Neuronal stem cell (in vitro differentiated cells): ENCODE measurements around the gene ZIC2.

Experiments used
- DNase-seq: peaks from one replicate; pipeline ENCODE4 v3.0.0-alpha.2; 2013; ENCODE audit warnings: low spot score
- H2AFZ ChIP-seq: one replicate; pipeline ENCODE4 v1.6.1; 2013; ENCODE audit warnings: mild to moderate bottlenecking, low read length, inconsistent platforms
- H2AK5ac ChIP-seq: 2 replicates; pipeline ENCODE4 v1.6.1; 2013; ENCODE audit warnings: low read depth, mild to moderate bottlenecking, inconsistent platforms, low read length, moderate library complexity, mixed read lengths
- H2BK120ac ChIP-seq: 2 replicates; pipeline ENCODE4 v1.6.1; 2013; ENCODE audit warnings: low read depth, mild to moderate bottlenecking, inconsistent platforms, low read length, moderate library complexity, mixed read lengths
- H2BK12ac ChIP-seq: one replicate; pipeline ENCODE4 v1.6.1; 2013; ENCODE audit warnings: low read length, inconsistent platforms
- H2BK15ac ChIP-seq: 2 replicates; pipeline ENCODE4 v1.6.1; 2013; ENCODE audit warnings: mild to moderate bottlenecking, low read length, inconsistent platforms, mixed read lengths
- H2BK5ac ChIP-seq: one replicate; pipeline ENCODE4 v1.6.1; 2013; ENCODE audit warnings: inconsistent platforms, mild to moderate bottlenecking, low read length, moderate library complexity
- H3K14ac ChIP-seq: one replicate; pipeline ENCODE4 v1.6.1; 2013; ENCODE audit warnings: low read length, inconsistent platforms
- H3K18ac ChIP-seq: 2 replicates; pipeline ENCODE4 v1.6.1; 2013; ENCODE audit warnings: low read length, inconsistent platforms
- H3K23ac ChIP-seq: 2 replicates; pipeline ENCODE4 v1.6.1; 2013; ENCODE audit warnings: low read depth, mild to moderate bottlenecking, mixed read lengths, low read length, inconsistent platforms; ENCODE audit not compliant: poor library complexity
- H3K27ac ChIP-seq: replicated peaks from 3 replicates; pipeline ENCODE4 v1.5.1; 2013; ENCODE audit warnings: low read length, inconsistent platforms
- H3K27me3 ChIP-seq, 3 experiments: 2 replicates each; pipeline ENCODE4 v1.6.1; 2013; ENCODE audit warnings: low read length in 3 of 3, mild to moderate bottlenecking in 2 of 3, inconsistent platforms in 1 of 3, low read depth in 1 of 3, mixed read lengths in 1 of 3, moderate library complexity in 1 of 3; ENCODE audit not compliant: control insufficient read depth in 3 of 3, insufficient read depth in 3 of 3
- H3K36me3 ChIP-seq, 2 donors: replicated peaks in 1 of 2; 2 replicates each; pipeline ENCODE4 v1.6.1; 2013; ENCODE audit warnings: low read length in 2 of 2; ENCODE audit not compliant: control insufficient read depth in 2 of 2, insufficient read depth in 2 of 2
- H3K4ac ChIP-seq: 2 replicates; pipeline ENCODE4 v1.6.1; 2013; ENCODE audit warnings: inconsistent platforms, mild to moderate bottlenecking, low read length, moderate library complexity
- H3K4me1 ChIP-seq, 2 donors: 1 replicate in 1 of 2; 2 replicates in 1 of 2; pipeline ENCODE4 v1.6.1; 2013; ENCODE audit warnings: low read length in 2 of 2, low read depth in 1 of 2; ENCODE audit not compliant: control insufficient read depth in 2 of 2, insufficient read depth in 1 of 2
- H3K4me2 ChIP-seq: one replicate; pipeline ENCODE4 v1.6.1; 2013; ENCODE audit warnings: mild to moderate bottlenecking, low read length, inconsistent platforms; ENCODE audit not compliant: insufficient read depth, poor library complexity, severe bottlenecking
- H3K4me3 ChIP-seq, 2 donors: 2 replicates each; pipeline ENCODE4 v1.5.1; 2013; ENCODE audit warnings: low read length in 2 of 2, mild to moderate bottlenecking in 2 of 2, inconsistent platforms in 1 of 2, moderate library complexity in 1 of 2
- H3K79me1 ChIP-seq: one replicate; pipeline ENCODE4 v1.6.1; 2013; ENCODE audit warnings: low read depth, mild to moderate bottlenecking, inconsistent platforms, low read length, moderate library complexity
- H3K9ac ChIP-seq: one replicate; pipeline ENCODE4 v1.6.1; 2013; ENCODE audit warnings: mild to moderate bottlenecking, low read depth, low read length, inconsistent platforms; ENCODE audit not compliant: poor library complexity
- H3K9me3 ChIP-seq, 2 donors: replicated peaks in 1 of 2; 2 replicates each; pipeline versions ENCODE3 to v1.6.1; 2013; ENCODE audit warnings: low read length in 2 of 2, mild to moderate bottlenecking in 2 of 2, inconsistent platforms in 1 of 2, low read depth in 1 of 2, mixed read lengths in 1 of 2, moderate library complexity in 1 of 2; ENCODE audit not compliant: control insufficient read depth in 2 of 2, insufficient read depth in 1 of 2
- H4K8ac ChIP-seq: one replicate; pipeline ENCODE4 v1.6.1; 2013; ENCODE audit warnings: low read depth, mild to moderate bottlenecking, inconsistent platforms, low read length, moderate library complexity
- H4K91ac ChIP-seq: one replicate; pipeline ENCODE4 v1.6.1; 2013; ENCODE audit warnings: low read length, low read depth, mild to moderate bottlenecking, inconsistent platforms; ENCODE audit not compliant: poor library complexity
- WGBS, 2 donors: extraction: QIAGEN DNeasy Blood & Tissue Kit; methylation state at CpG; one replicate each; pipeline ENCODE4 v1.1.7; 2013; ENCODE audit warnings: missing lambda C conversion rate in 2 of 2, mixed read lengths in 1 of 2; ENCODE audit not compliant: insufficient read length in 2 of 2, insufficient replicate concordance in 1 of 2; ENCODE audit errors: extremely low coverage in 2 of 2; 5-methylcytosine and 5-hydroxymethylcytosine counted together

ZIC2 gene

DNA sequence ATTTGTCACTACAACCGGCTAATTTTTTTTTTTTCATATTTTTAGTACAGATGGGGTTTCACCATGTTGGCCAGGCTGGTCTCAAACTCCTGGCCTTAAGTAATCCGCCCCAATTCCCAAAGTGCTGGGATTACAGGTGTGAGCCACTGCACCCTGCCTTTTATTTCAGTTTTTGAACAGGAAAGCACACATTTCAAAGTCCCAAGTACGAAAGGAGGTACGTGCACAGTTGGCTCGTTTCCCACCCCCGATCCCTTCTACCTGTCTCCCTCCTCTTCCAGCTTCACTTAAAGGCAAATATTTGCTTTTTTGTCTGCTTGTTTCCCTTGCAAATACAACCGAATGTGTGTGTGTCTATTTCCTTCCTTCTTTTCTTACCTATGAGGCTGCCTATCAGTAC, 40.5 kb upstream of the ZIC2 start:
- no peak overlapping the region for H2AFZ ChIP-seq
- no peak overlapping the region for H3K14ac ChIP-seq
- H3K27ac ChIP-seq: no peak overlapping the region
- no peak overlapping the region for H4K91ac ChIP-seq
- H3K23ac ChIP-seq: no peak overlapping the region
- peaks cover 0 to 6% of the 10 kb centered on the region in 2 donors for H3K4me1 ChIP-seq
- no peak overlapping the region for H2BK15ac ChIP-seq
- H2BK5ac ChIP-seq: no peak overlapping the region
- WGBS, 2 donors: no CpG with 5 or more reads among the region's 7 CpGs
- no peaks in the 10 kb centered on the region for H3K36me3 ChIP-seq
- H3K4ac ChIP-seq: no peak overlapping the region
- H3K18ac ChIP-seq: no peak overlapping the region
- H2BK120ac ChIP-seq: no peak overlapping the region
- no peak overlapping the region for H2AK5ac ChIP-seq
- no peak overlapping the region for H4K8ac ChIP-seq
- no peak overlapping the region for H3K4me3 ChIP-seq
- no peaks in the 10 kb centered on the region for H3K27me3 ChIP-seq
- H3K79me1 ChIP-seq: no peaks in the 10 kb centered on the region
- no peak overlapping the region for H3K4me2 ChIP-seq
- DNase-seq: no peak
- H2BK12ac ChIP-seq: no peak overlapping the region
- no peaks in the 10 kb centered on the region for H3K9me3 ChIP-seq
- H3K9ac ChIP-seq: no peak overlapping the region

DNA sequence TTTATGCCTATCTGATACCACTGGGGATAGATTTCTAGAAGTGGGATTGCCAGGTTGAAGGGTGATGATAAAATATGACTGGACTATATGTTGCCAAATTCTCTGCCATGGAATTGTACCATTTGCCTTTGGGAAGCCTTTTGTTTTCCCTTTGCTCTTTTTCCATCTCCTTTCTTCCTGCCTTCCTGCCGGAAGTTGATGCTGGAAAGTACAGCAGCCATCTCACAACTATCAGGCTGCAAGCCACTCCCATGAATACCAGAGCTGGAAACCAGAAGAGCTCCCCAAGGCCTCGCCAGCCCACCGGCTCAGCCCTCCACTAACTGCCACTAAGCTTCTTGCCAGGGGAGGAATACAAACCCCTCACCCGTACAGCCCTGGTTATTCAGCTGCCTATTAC, 39.7 kb upstream of the ZIC2 start:
- H3K4ac ChIP-seq: no peak overlapping the region
- no CpG with 5 or more reads among the region's 4 CpGs for WGBS, 2 donors
- H3K4me2 ChIP-seq: no peak overlapping the region
- peaks cover 0 to 6% of the 10 kb centered on the region in 2 donors for H3K4me1 ChIP-seq
- no peaks in the 10 kb centered on the region for H3K9me3 ChIP-seq
- H4K8ac ChIP-seq: no peak overlapping the region
- no peak overlapping the region for H2BK12ac ChIP-seq
- H2BK5ac ChIP-seq: no peak overlapping the region
- no peak overlapping the region for H2BK15ac ChIP-seq
- no peaks in the 10 kb centered on the region for H3K36me3 ChIP-seq
- no peak overlapping the region for H3K14ac ChIP-seq
- no peak for DNase-seq
- H2BK120ac ChIP-seq: no peak overlapping the region
- no peak overlapping the region for H3K23ac ChIP-seq
- H4K91ac ChIP-seq: no peak overlapping the region
- no peak overlapping the region for H3K4me3 ChIP-seq
- no peaks in the 10 kb centered on the region for H3K79me1 ChIP-seq
- no peak overlapping the region for H2AK5ac ChIP-seq
- H3K18ac ChIP-seq: no peak overlapping the region
- H3K9ac ChIP-seq: no peak overlapping the region
- no peak overlapping the region for H3K27ac ChIP-seq
- no peak overlapping the region for H2AFZ ChIP-seq
- no peaks in the 10 kb centered on the region for H3K27me3 ChIP-seq

- no peaks in the 10 kb centered on the region for H3K27me3 ChIP-seq
Measured at GRCh38 chr13:99944102-99944501, 37.5 kb upstream of the ZIC2 start.

DNA sequence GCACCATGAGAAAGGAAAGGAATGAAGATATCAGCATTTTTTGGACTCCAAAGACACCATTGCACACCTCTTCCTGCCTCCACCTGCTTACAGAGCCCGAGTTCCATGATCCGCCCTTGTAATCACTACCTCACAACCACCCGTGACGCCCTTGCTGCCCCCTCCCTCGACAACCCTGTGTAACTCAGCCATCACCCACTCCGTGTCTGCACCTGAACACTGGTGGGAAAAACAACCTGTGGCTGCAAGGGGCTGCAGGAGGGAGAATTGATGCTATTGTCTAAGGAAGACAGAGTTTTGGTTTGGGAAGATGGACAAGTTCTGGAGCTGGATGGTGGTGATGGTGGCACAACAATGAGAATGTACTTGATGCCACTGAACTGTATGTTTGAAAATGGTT, 37.0 kb upstream of the ZIC2 start:
- H3K4me2 ChIP-seq: no peak overlapping the region
- H3K36me3 ChIP-seq: no peaks in the 10 kb centered on the region
- H3K79me1 ChIP-seq: no peaks in the 10 kb centered on the region
- H3K18ac ChIP-seq: no peak overlapping the region
- no peak overlapping the region for H2BK12ac ChIP-seq
- H3K9ac ChIP-seq: no peak overlapping the region
- no peak overlapping the region for H2AK5ac ChIP-seq
- H3K9me3 ChIP-seq: no peaks in the 10 kb centered on the region
- H4K91ac ChIP-seq: no peak overlapping the region
- no peak overlapping the region for H2BK120ac ChIP-seq
- peaks cover 5 to 7% of the 10 kb centered on the region in 2 donors for H3K4me1 ChIP-seq
- H3K27me3 ChIP-seq: no peaks in the 10 kb centered on the region
- no peak overlapping the region for H2AFZ ChIP-seq
- H2BK5ac ChIP-seq: no peak overlapping the region
- H4K8ac ChIP-seq: no peak overlapping the region
- no peak overlapping the region for H3K14ac ChIP-seq
- no CpG with 5 or more reads among the region's 6 CpGs for WGBS, 2 donors
- H3K4ac ChIP-seq: no peak overlapping the region
- no peak overlapping the region for H3K27ac ChIP-seq
- no peak for DNase-seq
- no peak overlapping the region for H2BK15ac ChIP-seq
- no peak overlapping the region for H3K4me3 ChIP-seq
- H3K23ac ChIP-seq: no peak overlapping the region

More at GRCh38 chr13:99944102-99944501, 37.5 kb upstream of the ZIC2 start:
- H2AFZ ChIP-seq: no peak overlapping the region
- H3K9me3 ChIP-seq: no peaks in the 10 kb centered on the region
- WGBS, 2 donors: no CpG with 5 or more reads among the region's 7 CpGs
- no peak overlapping the region for H3K27ac ChIP-seq
- H4K8ac ChIP-seq: no peak overlapping the region
- H2BK12ac ChIP-seq: no peak overlapping the region
- H3K14ac ChIP-seq: no peak overlapping the region
- H3K4me1 ChIP-seq: peaks cover 0 to 4% of the 10 kb centered on the region in 2 donors
- H4K91ac ChIP-seq: no peak overlapping the region
- H3K4me3 ChIP-seq: no peak overlapping the region
- no peak overlapping the region for H2AK5ac ChIP-seq
- H3K9ac ChIP-seq: no peak overlapping the region
- H2BK120ac ChIP-seq: no peak overlapping the region
- H3K18ac ChIP-seq: no peak overlapping the region
- no peaks in the 10 kb centered on the region for H3K79me1 ChIP-seq
- H2BK15ac ChIP-seq: no peak overlapping the region
- no peak overlapping the region for H3K23ac ChIP-seq
- H3K36me3 ChIP-seq: no peaks in the 10 kb centered on the region
- H3K4ac ChIP-seq: no peak overlapping the region
- no peak for DNase-seq
- no peak overlapping the region for H3K4me2 ChIP-seq
- no peak overlapping the region for H2BK5ac ChIP-seq
